ENCODE results near the gene EBI3. TPM values are rescaled to one million over a fixed set of nuclear protein-coding genes. Genes with fewer than 3 reads are reported as not detected.

Gene EBI3
- total RNA-seq, 1 experiment from 2014 or later = not detected

DNA sequence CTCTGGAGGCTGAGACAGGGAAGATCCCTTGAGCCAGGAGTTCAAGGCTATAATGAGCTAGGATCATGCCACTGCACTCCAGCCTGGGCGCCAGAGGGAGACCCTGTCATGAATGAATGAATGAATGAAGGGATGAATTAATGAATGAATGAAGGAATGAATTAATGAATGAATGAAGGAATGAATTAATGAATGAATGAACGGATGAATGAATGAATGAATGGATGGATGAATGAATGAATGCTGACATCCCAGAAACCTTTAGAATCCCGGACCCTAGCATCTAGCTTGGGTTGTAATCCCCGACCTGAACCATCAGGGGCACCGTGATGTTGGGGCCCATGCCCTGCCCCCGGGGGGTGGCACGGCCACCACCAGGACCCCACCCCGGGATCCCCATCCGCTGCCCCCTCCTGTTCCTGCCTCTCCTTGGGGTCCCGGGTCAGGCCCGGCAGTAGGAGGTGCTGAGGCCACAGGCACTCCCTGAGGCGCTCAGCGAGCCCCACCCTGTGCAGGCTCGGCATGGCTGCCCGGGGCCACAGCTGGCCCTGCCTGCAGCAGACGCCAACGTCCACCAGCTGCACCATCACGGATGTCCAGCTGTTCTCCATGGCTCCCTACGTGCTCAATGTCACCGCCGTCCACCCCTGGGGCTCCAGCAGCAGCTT, 3.4 kb downstream of the EBI3 start:
- Histone ChIP-seq H2AFZ (no peak overlapping the region), H3K4me1 (replicated peaks; ENCODE audit: insufficient read depth) (no peaks in the 10 kb centered on the region), H3K4me3 (no peak overlapping the region), H3K9me2 (ENCODE audit: insufficient read depth) (no peaks in the 10 kb centered on the region), H3K4me2 (no peak overlapping the region), H3F3A (ENCODE audit: insufficient read depth, low read depth) (no peaks in the 10 kb centered on the region), H3K36me3 (ENCODE audit: low read depth) (no peaks in the 10 kb centered on the region), H3K9me3 (ENCODE audit: insufficient read depth, low read depth) (no peaks in the 10 kb centered on the region), H3K27ac (no peak overlapping the region), H3K27me3 (ENCODE audit: insufficient read depth, low read depth) (no peaks in the 10 kb centered on the region), H3K79me2 (ENCODE audit: low read depth) (no peaks in the 10 kb centered on the region), H4K20me1 (ENCODE audit: insufficient read depth) (no peaks in the 10 kb centered on the region)
- intact Hi-C loops (cut with micrococcal nuclease; ENCODE audit: unreplicated experiment) = no loop called here
- no peak for DNase-seq
- TF ChIP-seq, protein P1, sequence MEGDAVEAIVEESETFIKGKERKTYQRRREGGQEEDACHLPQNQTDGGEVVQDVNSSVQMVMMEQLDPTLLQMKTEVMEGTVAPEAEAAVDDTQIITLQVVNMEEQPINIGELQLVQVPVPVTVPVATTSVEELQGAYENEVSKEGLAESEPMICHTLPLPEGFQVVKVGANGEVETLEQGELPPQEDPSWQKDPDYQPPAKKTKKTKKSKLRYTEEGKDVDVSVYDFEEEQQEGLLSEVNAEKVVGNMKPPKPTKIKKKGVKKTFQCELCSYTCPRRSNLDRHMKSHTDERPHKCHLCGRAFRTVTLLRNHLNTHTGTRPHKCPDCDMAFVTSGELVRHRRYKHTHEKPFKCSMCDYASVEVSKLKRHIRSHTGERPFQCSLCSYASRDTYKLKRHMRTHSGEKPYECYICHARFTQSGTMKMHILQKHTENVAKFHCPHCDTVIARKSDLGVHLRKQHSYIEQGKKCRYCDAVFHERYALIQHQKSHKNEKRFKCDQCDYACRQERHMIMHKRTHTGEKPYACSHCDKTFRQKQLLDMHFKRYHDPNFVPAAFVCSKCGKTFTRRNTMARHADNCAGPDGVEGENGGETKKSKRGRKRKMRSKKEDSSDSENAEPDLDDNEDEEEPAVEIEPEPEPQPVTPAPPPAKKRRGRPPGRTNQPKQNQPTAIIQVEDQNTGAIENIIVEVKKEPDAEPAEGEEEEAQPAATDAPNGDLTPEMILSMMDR (conservative IDR thresholded peaks at IDR 0.05) = no peak
- TF ChIP-seq EZH2 (IDR thresholded peaks at IDR 0.05; ENCODE audit: low read depth) = no peak
- no TSS peak for BruUV-seq (replicated peaks)
- POLR2A ChIA-PET (ENCODE audit: unreplicated experiment) = no interaction called here
- CTCF ChIA-PET = interaction anchor here (0.7 kb wide), 1 partner anchor 86 kb away, joined by 15 read pairs; no protein-coding TSS in a partner anchor

DNA sequence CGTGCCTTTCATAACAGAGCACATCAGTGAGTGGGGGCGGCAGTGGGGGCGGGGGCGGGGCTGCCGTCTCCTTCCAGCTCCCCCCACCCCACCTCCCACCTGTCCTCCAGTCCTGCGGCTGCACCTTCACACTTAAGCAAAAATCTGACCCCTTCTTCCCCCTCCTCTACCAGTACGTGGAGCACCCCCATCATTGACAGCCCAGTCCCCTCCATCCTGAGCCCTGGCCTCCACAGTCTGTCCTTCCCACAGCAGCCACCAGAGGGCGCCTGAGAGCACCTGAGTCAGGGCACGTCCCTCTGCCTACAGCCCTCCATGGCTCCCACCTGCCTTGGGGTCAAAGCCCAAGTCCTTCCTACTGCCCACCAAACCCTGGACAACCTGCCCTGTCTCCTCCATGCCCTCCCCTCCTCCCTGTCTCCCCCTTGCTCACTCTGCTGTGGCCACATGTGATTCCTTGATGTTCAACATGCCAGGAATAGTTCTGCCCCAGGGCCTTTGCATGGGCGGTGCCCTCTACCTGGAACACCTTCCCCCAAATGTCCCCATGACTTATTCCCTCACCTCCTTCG, 4.0 kb downstream of the EBI3 start:
- no peaks in the 10 kb centered on the region for H3K9me3 ChIP-seq (ENCODE audit: insufficient read depth, low read depth)
- H3K4me1 ChIP-seq (replicated peaks; ENCODE audit: insufficient read depth) = no peaks in the 10 kb centered on the region
- ChIA-PET CTCF (interaction anchor here (0.7 kb wide), 1 partner anchor 87 kb away, joined by 15 read pairs; no protein-coding TSS in a partner anchor), POLR2A (ENCODE audit: unreplicated experiment) (no interaction called here)
- H3F3A ChIP-seq (ENCODE audit: insufficient read depth, low read depth) = no peaks in the 10 kb centered on the region
- no peaks in the 10 kb centered on the region for H3K36me3 ChIP-seq (ENCODE audit: low read depth)
- H3K27me3 ChIP-seq (ENCODE audit: insufficient read depth, low read depth) = no peaks in the 10 kb centered on the region
- H3K4me2 ChIP-seq = no peak overlapping the region
- no peak overlapping the region for H3K27ac ChIP-seq
- TF ChIP-seq EZH2 (IDR thresholded peaks at IDR 0.05; ENCODE audit: low read depth) = no peak
- TF ChIP-seq, protein P1 (conservative IDR thresholded peaks at IDR 0.05) = peak; percentile 78
- H3K9me2 ChIP-seq (ENCODE audit: insufficient read depth) = no peaks in the 10 kb centered on the region
- DNase-seq = peak in 1 of 2 experiments; percentile 48
- no peaks in the 10 kb centered on the region for H3K79me2 ChIP-seq (ENCODE audit: low read depth)
- intact Hi-C loops (cut with micrococcal nuclease; ENCODE audit: unreplicated experiment) = no loop called here
- no peak overlapping the region for H3K4me3 ChIP-seq
- no peaks in the 10 kb centered on the region for H4K20me1 ChIP-seq (ENCODE audit: insufficient read depth)
- no TSS peak for BruUV-seq (replicated peaks)
- no peak overlapping the region for H2AFZ ChIP-seq

DNA sequence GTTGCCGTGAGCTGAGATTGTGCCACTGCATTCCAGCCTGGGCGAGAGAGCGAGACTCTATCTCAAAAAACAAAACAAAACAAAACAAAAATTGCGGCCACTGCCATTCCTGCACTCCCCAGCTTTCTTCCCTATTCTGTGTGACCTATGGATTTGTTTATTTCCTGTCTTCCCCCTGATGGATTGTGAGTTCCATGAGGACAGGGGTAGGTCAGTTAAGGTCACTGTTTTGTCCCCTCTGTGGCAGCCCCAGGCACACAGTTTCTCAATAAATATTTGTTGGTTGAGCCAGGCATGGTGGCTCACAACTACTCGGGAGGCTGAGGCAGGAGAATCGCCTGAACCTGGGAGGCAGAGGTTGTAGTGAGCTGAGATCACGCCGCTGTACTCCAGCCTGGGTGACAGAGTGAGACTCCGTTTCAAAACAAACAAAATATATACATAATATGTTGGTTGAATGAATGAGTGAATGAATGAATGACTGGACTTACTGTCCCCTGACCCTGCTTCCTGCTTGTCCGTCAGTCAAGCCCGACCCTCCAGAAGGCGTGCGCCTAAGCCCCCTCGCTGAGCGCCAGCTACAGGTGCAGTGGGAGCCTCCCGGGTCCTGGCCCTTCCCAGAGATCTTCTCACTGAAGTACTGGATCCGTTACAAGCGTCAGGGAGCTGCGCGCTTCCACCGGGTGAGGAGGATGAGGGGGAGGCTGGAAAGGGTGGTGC, 5.0 kb downstream of the EBI3 start:
- ChIA-PET POLR2A (ENCODE audit: unreplicated experiment) (no interaction called here), CTCF (no interaction called here)
- H3K36me3 ChIP-seq (ENCODE audit: low read depth) = no peaks in the 10 kb centered on the region
- BruUV-seq (replicated peaks) = no TSS peak
- no peak overlapping the region for H3K4me2 ChIP-seq
- no peaks in the 10 kb centered on the region for H3F3A ChIP-seq (ENCODE audit: insufficient read depth, low read depth)
- H3K27ac ChIP-seq = no peak overlapping the region
- H3K9me3 ChIP-seq (ENCODE audit: insufficient read depth, low read depth) = no peaks in the 10 kb centered on the region
- DNase-seq = no peak
- H2AFZ ChIP-seq = no peak overlapping the region
- intact Hi-C loops (cut with micrococcal nuclease; ENCODE audit: unreplicated experiment) = no loop called here
- H4K20me1 ChIP-seq (ENCODE audit: insufficient read depth) = no peaks in the 10 kb centered on the region
- no peaks in the 10 kb centered on the region for H3K9me2 ChIP-seq (ENCODE audit: insufficient read depth)
- no peaks in the 10 kb centered on the region for H3K27me3 ChIP-seq (ENCODE audit: insufficient read depth, low read depth)
- TF ChIP-seq, protein P1 (conservative IDR thresholded peaks at IDR 0.05) = no peak
- TF ChIP-seq EZH2 (IDR thresholded peaks at IDR 0.05; ENCODE audit: low read depth) = no peak
- H3K4me3 ChIP-seq = no peak overlapping the region
- no peaks in the 10 kb centered on the region for H3K79me2 ChIP-seq (ENCODE audit: low read depth)
- no peaks in the 10 kb centered on the region for H3K4me1 ChIP-seq (replicated peaks; ENCODE audit: insufficient read depth)

All from PC-9 (cell line).